SK-N-SH treated with all-trans-retinoic acid at 6 μM for 48 hours (cell line): ENCODE measurements around the gene PLD1.

ENCODE experiments used
- ATAC-seq: fragments of 200-7000 bp; cut with Tn5 transposase; 3 replicates; pipeline ENCODE4 v1.9.1; 2020; ENCODE audit warnings: mild to moderate bottlenecking, moderate library complexity
- ARNTL ChIP-seq: fragments of 450-650 bp; formaldehyde crosslinking; IDR thresholded peaks from 2 replicates; pipeline ENCODE4 v1.5.0; 2020; ENCODE audit warnings: low read depth, mild to moderate bottlenecking, moderate library complexity, borderline replicate concordance
- BACH2 ChIP-seq: fragments of 250-450 bp; sonication (Bioruptor Pico); IDR thresholded peaks from 2 replicates; pipeline ENCODE4 v1.9.0; 2021; ENCODE audit warnings: mild to moderate bottlenecking, borderline replicate concordance
- CREB5 ChIP-seq: fragments of 250-450 bp; sonication (Bioruptor Pico); IDR thresholded peaks from 2 replicates; pipeline ENCODE4 v1.5.1; 2020; ENCODE audit warnings: low read depth, mild to moderate bottlenecking, moderate library complexity
- CSDC2 ChIP-seq: fragments of 250-450 bp; sonication (Bioruptor Pico); IDR thresholded peaks from 2 replicates; pipeline ENCODE4 v1.5.0; 2020; ENCODE audit warnings: mild to moderate bottlenecking, moderate library complexity
- CSRNP3 ChIP-seq: fragments of 250-450 bp; sonication (Bioruptor Pico); IDR thresholded peaks from 2 replicates; pipeline ENCODE4 v1.5.1; 2021; ENCODE audit warnings: mild to moderate bottlenecking, moderate library complexity
- ESRRG ChIP-seq: fragments of 250-450 bp; sonication (Bioruptor Pico); IDR thresholded peaks from 2 replicates; pipeline ENCODE4 v1.6.1; 2021; ENCODE audit warnings: mild to moderate bottlenecking
- ISL1 ChIP-seq: fragments of 250-450 bp; sonication (Bioruptor Pico); IDR thresholded peaks from 2 replicates; pipeline ENCODE4 v2.1.2; 2022; ENCODE audit warnings: mild to moderate bottlenecking, moderate library complexity
- OSR1 ChIP-seq: fragments of 250-450 bp; sonication (Bioruptor Pico); IDR thresholded peaks from 2 replicates; pipeline ENCODE4 v1.8.0; 2022; ENCODE audit warnings: moderate library complexity, mild to moderate bottlenecking, inconsistent platforms
- POU6F1 ChIP-seq: fragments of 250-450 bp; sonication (Bioruptor Pico); IDR thresholded peaks from 2 replicates; pipeline ENCODE4 v1.8.0; 2021; ENCODE audit warnings: low read depth, mild to moderate bottlenecking, moderate library complexity, borderline replicate concordance
- PPARA ChIP-seq: fragments of 250-450 bp; sonication (Bioruptor Pico); IDR thresholded peaks from 2 replicates; pipeline ENCODE4 v1.5.0; 2020; ENCODE audit warnings: mild to moderate bottlenecking, borderline replicate concordance
- RARB ChIP-seq: fragments of 250-450 bp; sonication (Bioruptor Pico); IDR thresholded peaks from 2 replicates; pipeline ENCODE4 v1.8.0; 2021; ENCODE audit warnings: mild to moderate bottlenecking, moderate library complexity
- SNAI2 ChIP-seq: fragments of 250-450 bp; sonication (Bioruptor Pico); IDR thresholded peaks from 2 replicates; pipeline ENCODE4 v1.5.0; 2020; ENCODE audit warnings: mild to moderate bottlenecking, moderate library complexity
- TCF4 ChIP-seq: fragments of 250-450 bp; sonication (Bioruptor Pico); IDR thresholded peaks from 2 replicates; pipeline ENCODE4 v1.8.0; 2021; ENCODE audit warnings: mild to moderate bottlenecking, moderate library complexity, borderline replicate concordance
- TOX ChIP-seq: fragments of 250-450 bp; sonication (Bioruptor Pico); IDR thresholded peaks from 2 replicates; pipeline ENCODE4 v1.8.0; 2021; ENCODE audit warnings: mild to moderate bottlenecking, moderate library complexity, borderline replicate concordance
- TSHZ2 ChIP-seq: fragments of 250-450 bp; sonication (Bioruptor Pico); IDR thresholded peaks from 2 replicates; pipeline ENCODE4 v1.5.0; 2020; ENCODE audit warnings: mild to moderate bottlenecking, moderate library complexity
- ZC3H10 ChIP-seq: fragments of 250-450 bp; sonication (Bioruptor Pico); IDR thresholded peaks from 2 replicates; pipeline ENCODE4 v1.5.1; 2021; ENCODE audit warnings: mild to moderate bottlenecking, moderate library complexity
- ZFP3 ChIP-seq: fragments of 250-450 bp; sonication (Bioruptor Pico); IDR thresholded peaks from 2 replicates; pipeline ENCODE4 v1.5.0; 2020; ENCODE audit warnings: mild to moderate bottlenecking, moderate library complexity
- ZFP30 ChIP-seq: fragments of 450-650 bp; formaldehyde crosslinking; IDR thresholded peaks from 2 replicates; pipeline ENCODE4 v1.5.0; 2022; ENCODE audit warnings: mild to moderate bottlenecking, moderate library complexity
- ZNF565 ChIP-seq: fragments of 450-650 bp; formaldehyde crosslinking; conservative IDR thresholded peaks from 2 replicates; pipeline ENCODE4 v1.5.0; 2020; ENCODE audit warnings: low read depth, mild to moderate bottlenecking, moderate library complexity
- ZNF70 ChIP-seq: fragments of 450-650 bp; formaldehyde crosslinking; IDR thresholded peaks from 2 replicates; pipeline ENCODE4 v1.5.0; 2020; ENCODE audit warnings: mild to moderate bottlenecking, moderate library complexity
- ZNF8 ChIP-seq: fragments of 450-650 bp; formaldehyde crosslinking; IDR thresholded peaks from 2 replicates; pipeline ENCODE4 v1.5.0; 2020; ENCODE audit warnings: mild to moderate bottlenecking, moderate library complexity
- TF ChIP-seq, protein P1 (sequence below): fragments of 250-450 bp; sonication (Bioruptor Pico); IDR thresholded peaks from 2 replicates; pipeline ENCODE4 v1.8.0; 2020; ENCODE audit warnings: mild to moderate bottlenecking, moderate library complexity, borderline replicate concordance

The PLD1 gene

DNA sequence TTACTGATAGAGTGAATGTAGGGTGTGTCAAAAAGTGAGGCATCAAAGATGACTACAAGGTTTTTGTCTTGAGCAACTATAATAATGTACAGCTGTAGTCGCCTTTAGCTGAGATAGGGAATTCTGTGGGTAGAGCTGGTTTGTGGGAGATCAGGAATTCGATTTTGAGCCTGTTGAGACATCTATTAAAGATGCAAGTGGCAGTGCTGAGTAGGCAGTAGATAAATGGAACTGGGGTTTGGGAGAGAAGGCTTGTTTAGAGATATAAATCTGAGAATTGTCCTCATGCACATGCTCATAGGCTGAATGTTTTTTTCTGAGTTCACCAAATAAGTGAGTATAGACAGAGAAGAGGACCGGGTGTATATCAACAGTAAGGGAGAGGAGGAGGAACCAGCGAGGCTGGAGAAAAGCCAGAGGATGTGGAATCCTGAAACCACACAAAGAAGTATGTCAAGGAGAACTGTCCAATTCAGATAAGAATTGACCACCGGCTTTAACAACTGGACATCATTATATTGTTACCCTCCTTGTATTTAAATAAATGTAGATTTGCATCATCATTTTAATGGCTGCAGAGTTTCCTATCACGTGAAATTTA is 204.0 kb downstream of the PLD1 start:
- ATAC-seq, result no peak
- TF ChIP-seq, protein P1, sequence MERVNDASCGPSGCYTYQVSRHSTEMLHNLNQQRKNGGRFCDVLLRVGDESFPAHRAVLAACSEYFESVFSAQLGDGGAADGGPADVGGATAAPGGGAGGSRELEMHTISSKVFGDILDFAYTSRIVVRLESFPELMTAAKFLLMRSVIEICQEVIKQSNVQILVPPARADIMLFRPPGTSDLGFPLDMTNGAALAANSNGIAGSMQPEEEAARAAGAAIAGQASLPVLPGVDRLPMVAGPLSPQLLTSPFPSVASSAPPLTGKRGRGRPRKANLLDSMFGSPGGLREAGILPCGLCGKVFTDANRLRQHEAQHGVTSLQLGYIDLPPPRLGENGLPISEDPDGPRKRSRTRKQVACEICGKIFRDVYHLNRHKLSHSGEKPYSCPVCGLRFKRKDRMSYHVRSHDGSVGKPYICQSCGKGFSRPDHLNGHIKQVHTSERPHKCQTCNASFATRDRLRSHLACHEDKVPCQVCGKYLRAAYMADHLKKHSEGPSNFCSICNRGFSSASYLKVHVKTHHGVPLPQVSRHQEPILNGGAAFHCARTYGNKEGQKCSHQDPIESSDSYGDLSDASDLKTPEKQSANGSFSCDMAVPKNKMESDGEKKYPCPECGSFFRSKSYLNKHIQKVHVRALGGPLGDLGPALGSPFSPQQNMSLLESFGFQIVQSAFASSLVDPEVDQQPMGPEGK (CRISPR knock-in tag), result no peak
- TF ChIP-seq CSDC2 (CRISPR knock-in tag) (no peak), ZNF8 (CRISPR knock-in tag) (no peak), ZNF70 (no peak), TOX (CRISPR knock-in tag) (no peak), TCF4 (CRISPR knock-in tag) (no peak), PPARA (CRISPR knock-in tag) (no peak), ZC3H10 (CRISPR knock-in tag) (no peak), ZNF565 (no peak), ZFP3 (CRISPR knock-in tag) (no peak), TSHZ2 (CRISPR knock-in tag) (no peak), CSRNP3 (no peak), OSR1 (CRISPR knock-in tag) (no peak), ISL1 (CRISPR knock-in tag) (no peak), BACH2 (no peak), CREB5 (no peak), SNAI2 (CRISPR knock-in tag) (no peak), ZFP30 (CRISPR knock-in tag) (no peak), POU6F1 (CRISPR knock-in tag) (no peak)

DNA sequence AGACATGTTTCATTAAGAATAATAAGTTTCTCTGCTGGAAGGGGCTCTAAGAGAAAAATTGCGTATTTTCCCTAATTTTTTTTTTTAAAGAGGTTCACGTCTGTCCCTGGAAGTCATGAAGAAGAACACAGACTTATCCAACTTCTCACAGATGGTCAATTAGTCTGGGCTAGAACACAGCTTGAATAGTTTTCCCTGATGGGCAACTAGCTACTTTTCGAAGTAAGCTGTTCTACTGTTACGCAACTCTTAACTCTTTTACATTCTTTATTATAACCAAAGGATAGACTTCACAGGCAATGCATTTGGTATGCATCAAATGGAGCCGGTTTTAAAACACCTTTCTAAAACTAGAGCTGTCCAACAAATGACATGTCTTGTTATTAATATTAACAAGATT is 205.9 kb downstream of the PLD1 start:
- no peak for TF ChIP-seq RARB (CRISPR knock-in tag)
- no peak for ATAC-seq

DNA sequence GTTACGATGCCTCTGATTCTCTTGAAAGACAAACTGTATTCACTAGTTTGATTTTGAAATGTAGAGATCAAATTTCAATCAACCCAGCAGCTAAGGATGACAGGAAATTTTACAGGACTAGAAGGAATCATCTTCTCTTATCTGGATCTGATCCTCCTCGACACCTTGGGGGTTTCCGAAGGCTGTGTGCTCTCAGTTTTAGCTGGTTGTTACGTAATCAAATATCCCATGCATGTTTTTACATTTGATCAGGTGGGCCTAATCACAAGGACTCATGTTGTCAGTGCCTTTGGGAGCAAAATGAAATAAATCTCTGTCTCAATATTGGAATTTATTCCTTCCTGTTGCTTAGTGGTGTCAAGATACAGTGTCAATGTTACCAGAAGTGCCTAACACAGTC is 208.2 kb downstream of the PLD1 start:
- no peak for ATAC-seq
- TF ChIP-seq ZFP30 (CRISPR knock-in tag) (no peak), CREB5 (no peak), TSHZ2 (CRISPR knock-in tag) (no peak), ESRRG (CRISPR knock-in tag) (no peak), ZC3H10 (CRISPR knock-in tag) (no peak), ARNTL (CRISPR knock-in tag) (no peak), SNAI2 (CRISPR knock-in tag) (no peak), OSR1 (CRISPR knock-in tag) (no peak), ISL1 (CRISPR knock-in tag) (no peak), PPARA (CRISPR knock-in tag) (no peak), RARB (CRISPR knock-in tag) (no peak), ZNF565 (no peak), TCF4 (CRISPR knock-in tag) (no peak), ZFP3 (CRISPR knock-in tag) (no peak), ZNF70 (no peak)
- TF ChIP-seq, protein P1 (CRISPR knock-in tag), result no peak
